ENCODE data around the gene RAC2.

DNA sequence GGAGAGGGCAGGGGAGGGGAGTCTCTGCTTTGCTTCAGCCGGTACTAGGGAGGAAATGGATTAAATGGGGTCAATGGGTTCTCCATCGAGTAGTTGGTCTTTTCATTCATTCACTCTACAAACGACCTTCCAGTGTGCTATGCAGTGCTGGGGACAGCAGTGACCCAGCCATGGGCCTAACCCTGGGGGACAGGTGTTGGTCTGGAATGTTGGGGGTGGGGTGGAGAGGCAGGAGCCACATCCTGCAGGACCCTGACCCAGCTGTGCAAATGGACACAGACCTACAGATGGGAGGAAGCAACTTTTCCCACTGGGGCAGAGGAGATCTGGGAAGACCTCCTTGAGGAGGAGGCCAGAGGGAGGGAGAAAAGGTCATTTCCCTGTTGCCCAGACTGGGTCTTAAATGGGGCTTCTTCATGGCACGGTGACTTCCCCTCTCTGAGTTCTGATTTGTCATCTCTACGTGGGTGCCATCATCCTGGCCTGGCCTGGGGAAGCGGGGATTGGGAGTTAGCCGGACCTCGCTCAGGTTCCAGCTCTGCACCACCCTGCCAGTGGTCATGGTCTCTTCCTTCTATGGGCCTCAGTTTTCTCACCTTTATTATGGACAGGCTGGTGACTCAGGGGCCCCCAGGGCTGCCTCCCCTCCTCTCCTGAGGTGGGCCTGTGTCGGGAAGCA is 40.2 kb upstream of the RAC2 start:
- no peak for TF ChIP-seq EZH2 (optimal IDR thresholded peaks at IDR 0.05; ENCODE audit: low read depth, low read length)
- TF ChIP-seq, protein P1, sequence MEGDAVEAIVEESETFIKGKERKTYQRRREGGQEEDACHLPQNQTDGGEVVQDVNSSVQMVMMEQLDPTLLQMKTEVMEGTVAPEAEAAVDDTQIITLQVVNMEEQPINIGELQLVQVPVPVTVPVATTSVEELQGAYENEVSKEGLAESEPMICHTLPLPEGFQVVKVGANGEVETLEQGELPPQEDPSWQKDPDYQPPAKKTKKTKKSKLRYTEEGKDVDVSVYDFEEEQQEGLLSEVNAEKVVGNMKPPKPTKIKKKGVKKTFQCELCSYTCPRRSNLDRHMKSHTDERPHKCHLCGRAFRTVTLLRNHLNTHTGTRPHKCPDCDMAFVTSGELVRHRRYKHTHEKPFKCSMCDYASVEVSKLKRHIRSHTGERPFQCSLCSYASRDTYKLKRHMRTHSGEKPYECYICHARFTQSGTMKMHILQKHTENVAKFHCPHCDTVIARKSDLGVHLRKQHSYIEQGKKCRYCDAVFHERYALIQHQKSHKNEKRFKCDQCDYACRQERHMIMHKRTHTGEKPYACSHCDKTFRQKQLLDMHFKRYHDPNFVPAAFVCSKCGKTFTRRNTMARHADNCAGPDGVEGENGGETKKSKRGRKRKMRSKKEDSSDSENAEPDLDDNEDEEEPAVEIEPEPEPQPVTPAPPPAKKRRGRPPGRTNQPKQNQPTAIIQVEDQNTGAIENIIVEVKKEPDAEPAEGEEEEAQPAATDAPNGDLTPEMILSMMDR (IDR thresholded peaks at IDR 0.05; ENCODE audit: low read length): no peak
- TF ChIP-seq EZH2phosphoT487 (IDR thresholded peaks at IDR 0.05; ENCODE audit: low read length): no peak

All from MM.1S (cell line).